ENCODE measurements around the gene KLHDC2.
"Not testable (repeated sequence)": the region's sequence is repeated elsewhere in the genome, so short reads cannot be mapped to it uniquely, and the experiment has no call there.

KLHDC2 gene

DNA sequence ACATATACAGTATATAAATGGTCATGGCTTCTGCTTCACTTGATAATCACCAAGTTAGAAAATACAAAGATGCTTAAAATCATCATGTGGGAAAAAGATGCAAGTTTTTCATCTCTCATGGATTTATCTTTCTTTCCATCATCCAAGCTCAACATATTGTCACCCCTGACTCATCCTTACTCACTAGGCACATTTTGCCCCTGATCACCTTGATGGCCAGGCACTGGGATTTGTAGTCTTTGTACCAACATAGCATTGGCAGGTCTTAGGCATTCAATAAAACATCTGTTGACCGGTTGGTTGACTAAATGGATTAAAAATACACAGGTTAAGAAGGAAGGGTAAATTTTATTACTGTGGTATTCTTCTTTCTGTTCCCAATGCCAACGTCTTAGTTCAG lies 28.1 kb downstream of the KLHDC2 start:
- H3K27me3 ChIP-seq (ENCODE audit: control insufficient read depth, low read length), result no peaks in the 10 kb centered on the region
- H3K9me3 ChIP-seq (ENCODE audit: control insufficient read depth, insufficient read depth, low read length), result no peaks in the 10 kb centered on the region
- H3K27ac ChIP-seq (ENCODE audit: low read depth, low read length), result no peak overlapping the region
- H3K4me2 ChIP-seq (ENCODE audit: low read length), result no peak overlapping the region
- H3K4me1 ChIP-seq (ENCODE audit: control insufficient read depth, low read length), result no peaks in the 10 kb centered on the region
- H3F3A ChIP-seq (ENCODE audit: control insufficient read depth, insufficient read depth), result peaks cover 2% of the 10 kb centered on the region
- H4K20me1 ChIP-seq (ENCODE audit: control insufficient read depth, insufficient read depth, low read depth, low read length), result no peaks in the 10 kb centered on the region
- H3K36me3 ChIP-seq (ENCODE audit: control insufficient read depth, low read length), result peaks cover 93% of the 10 kb centered on the region
- no peaks in the 10 kb centered on the region for H3K9me2 ChIP-seq (replicated peaks; ENCODE audit: control insufficient read depth, low read length)
- no peak overlapping the region for H3K4me3 ChIP-seq (ENCODE audit: low read length)
- H3K79me2 ChIP-seq (ENCODE audit: control insufficient read depth, low read length), result no peaks in the 10 kb centered on the region
- no peak for TF ChIP-seq EZH2phosphoT487 (IDR thresholded peaks at IDR 0.05; ENCODE audit: borderline replicate concordance, low read length)
- TF ChIP-seq, protein P1, sequence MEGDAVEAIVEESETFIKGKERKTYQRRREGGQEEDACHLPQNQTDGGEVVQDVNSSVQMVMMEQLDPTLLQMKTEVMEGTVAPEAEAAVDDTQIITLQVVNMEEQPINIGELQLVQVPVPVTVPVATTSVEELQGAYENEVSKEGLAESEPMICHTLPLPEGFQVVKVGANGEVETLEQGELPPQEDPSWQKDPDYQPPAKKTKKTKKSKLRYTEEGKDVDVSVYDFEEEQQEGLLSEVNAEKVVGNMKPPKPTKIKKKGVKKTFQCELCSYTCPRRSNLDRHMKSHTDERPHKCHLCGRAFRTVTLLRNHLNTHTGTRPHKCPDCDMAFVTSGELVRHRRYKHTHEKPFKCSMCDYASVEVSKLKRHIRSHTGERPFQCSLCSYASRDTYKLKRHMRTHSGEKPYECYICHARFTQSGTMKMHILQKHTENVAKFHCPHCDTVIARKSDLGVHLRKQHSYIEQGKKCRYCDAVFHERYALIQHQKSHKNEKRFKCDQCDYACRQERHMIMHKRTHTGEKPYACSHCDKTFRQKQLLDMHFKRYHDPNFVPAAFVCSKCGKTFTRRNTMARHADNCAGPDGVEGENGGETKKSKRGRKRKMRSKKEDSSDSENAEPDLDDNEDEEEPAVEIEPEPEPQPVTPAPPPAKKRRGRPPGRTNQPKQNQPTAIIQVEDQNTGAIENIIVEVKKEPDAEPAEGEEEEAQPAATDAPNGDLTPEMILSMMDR (IDR thresholded peaks at IDR 0.05; ENCODE audit: low read depth, low read length, poor library complexity, severe bottlenecking), result no peak

DNA sequence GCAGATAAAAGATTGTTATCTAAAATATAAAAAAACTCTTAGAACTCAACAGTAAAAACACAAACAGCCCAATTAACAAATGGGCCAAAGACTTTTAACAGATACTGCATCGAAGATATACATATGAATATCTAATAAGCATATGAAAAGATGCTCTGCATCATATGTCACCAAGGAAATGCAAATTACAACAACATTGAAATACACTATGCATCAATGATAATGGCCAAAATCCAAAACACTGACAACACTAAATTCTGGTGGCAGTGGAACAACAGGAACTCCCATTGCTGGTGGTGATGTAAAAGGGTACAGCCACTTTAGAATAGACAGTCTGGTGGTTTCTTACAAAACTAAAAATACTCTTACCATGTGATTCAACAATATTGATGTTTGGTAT lies 40.8 kb downstream of the KLHDC2 start:
- Histone ChIP-seq H3K9me2 (replicated peaks; ENCODE audit: control insufficient read depth, low read length) (no peaks in the 10 kb centered on the region), H3F3A (ENCODE audit: control insufficient read depth, insufficient read depth) (no peaks in the 10 kb centered on the region), H3K36me3 (ENCODE audit: control insufficient read depth, low read length) (peaks cover 66% of the 10 kb centered on the region), H3K4me3 (ENCODE audit: low read length) (no peak overlapping the region), H3K27me3 (ENCODE audit: control insufficient read depth, low read length) (no peaks in the 10 kb centered on the region), H3K4me1 (ENCODE audit: control insufficient read depth, low read length) (no peaks in the 10 kb centered on the region), H3K4me2 (ENCODE audit: low read length) (no peak overlapping the region), H3K27ac (ENCODE audit: low read depth, low read length) (no peak overlapping the region), H4K20me1 (ENCODE audit: control insufficient read depth, insufficient read depth, low read depth, low read length) (no peaks in the 10 kb centered on the region), H3K9me3 (ENCODE audit: control insufficient read depth, insufficient read depth, low read length) (no peaks in the 10 kb centered on the region), H3K79me2 (ENCODE audit: control insufficient read depth, low read length) (no peaks in the 10 kb centered on the region)
- TF ChIP-seq, protein P1 (IDR thresholded peaks at IDR 0.05; ENCODE audit: low read depth, low read length, poor library complexity, severe bottlenecking), result no peak
- TF ChIP-seq EZH2phosphoT487 (IDR thresholded peaks at IDR 0.05; ENCODE audit: borderline replicate concordance, low read length), result no peak

DNA sequence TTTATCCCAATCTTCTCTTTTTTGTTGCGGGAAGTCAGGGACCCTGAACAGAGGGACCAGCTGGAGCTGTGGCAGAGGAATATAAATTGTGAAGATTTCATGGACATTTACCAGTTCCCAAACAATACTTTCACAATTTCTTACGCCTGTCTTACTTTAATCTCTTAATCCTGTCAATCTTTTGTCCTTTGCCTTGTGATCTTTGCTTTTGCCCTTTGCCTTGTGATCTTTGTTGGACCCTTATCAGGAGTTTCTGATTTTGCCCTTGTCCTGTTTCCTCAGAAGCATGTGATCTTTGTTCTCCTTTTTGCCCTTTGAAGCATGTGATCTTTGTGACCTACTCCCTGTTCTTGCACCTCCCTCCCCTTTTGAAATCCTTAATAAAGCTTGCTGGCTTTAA lies 48.2 kb downstream of the KLHDC2 start:
- H3K27ac ChIP-seq (ENCODE audit: low read depth, low read length); H4K20me1 ChIP-seq (ENCODE audit: control insufficient read depth, insufficient read depth, low read depth, low read length); H3K79me2 ChIP-seq (ENCODE audit: control insufficient read depth, low read length); H3K4me2 ChIP-seq (ENCODE audit: low read length); H3K9me3 ChIP-seq (ENCODE audit: control insufficient read depth, insufficient read depth, low read length); H3K27me3 ChIP-seq (ENCODE audit: control insufficient read depth, low read length); H3F3A ChIP-seq (ENCODE audit: control insufficient read depth, insufficient read depth); H3K4me1 ChIP-seq (ENCODE audit: control insufficient read depth, low read length); H3K4me3 ChIP-seq (ENCODE audit: low read length); H3K9me2 ChIP-seq (replicated peaks; ENCODE audit: control insufficient read depth, low read length): not testable (repeated sequence)
- peaks cover 82% of the 10 kb centered on the region for H3K36me3 ChIP-seq (ENCODE audit: control insufficient read depth, low read length)

DNA sequence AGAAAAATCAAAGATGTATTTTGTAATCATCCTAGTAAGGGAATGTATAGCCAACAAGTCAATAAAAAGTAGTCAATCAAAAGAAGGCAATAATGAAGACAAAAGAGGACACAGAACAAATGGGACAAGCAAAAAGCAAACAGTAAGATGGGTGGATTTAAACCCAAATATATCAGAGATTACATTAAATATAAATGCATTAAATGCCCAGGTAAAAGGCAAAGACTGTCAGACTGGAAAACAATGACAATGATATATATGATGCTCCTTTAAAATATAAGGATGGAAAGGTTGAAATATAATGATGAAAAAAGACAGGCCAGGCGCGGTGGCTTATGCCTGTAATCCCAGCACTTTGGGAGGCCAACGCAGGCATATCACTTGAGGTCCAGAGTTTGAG lies 48.9 kb downstream of the KLHDC2 start:
- Histone ChIP-seq H3K9me3 (ENCODE audit: control insufficient read depth, insufficient read depth, low read length) (no peaks in the 10 kb centered on the region), H4K20me1 (ENCODE audit: control insufficient read depth, insufficient read depth, low read depth, low read length) (no peaks in the 10 kb centered on the region), H3K36me3 (ENCODE audit: control insufficient read depth, low read length) (peaks cover 75% of the 10 kb centered on the region), H3K4me2 (ENCODE audit: low read length) (no peak overlapping the region), H3K27me3 (ENCODE audit: control insufficient read depth, low read length) (no peaks in the 10 kb centered on the region), H3K4me3 (ENCODE audit: low read length) (no peak overlapping the region), H3K4me1 (ENCODE audit: control insufficient read depth, low read length) (no peaks in the 10 kb centered on the region), H3K27ac (ENCODE audit: low read depth, low read length) (no peak overlapping the region), H3F3A (ENCODE audit: control insufficient read depth, insufficient read depth) (no peaks in the 10 kb centered on the region), H3K9me2 (replicated peaks; ENCODE audit: control insufficient read depth, low read length) (no peaks in the 10 kb centered on the region), H3K79me2 (ENCODE audit: control insufficient read depth, low read length) (no peaks in the 10 kb centered on the region)
- no peak for TF ChIP-seq EZH2phosphoT487 (IDR thresholded peaks at IDR 0.05; ENCODE audit: borderline replicate concordance, low read length)
- TF ChIP-seq, protein P1 (IDR thresholded peaks at IDR 0.05; ENCODE audit: low read depth, low read length, poor library complexity, severe bottlenecking), result no peak

Data from DOHH2 (cell line).